Testis (tissue), 2 donors: Measurements from ENCODE around the gene KIF16B.

Experiments
- CTCF ChIP-seq, 3 experiments: fragments of 450-650 bp in 2 of 3; fragments of 200-600 bp in 1 of 3; sonication (generic) in 1 of 3; IDR thresholded peaks; one replicate each; pipeline ENCODE4 v1.5.1; 2016 to 2019; ENCODE audit warnings: antibody characterized with exemption in 3 of 3, mild to moderate bottlenecking in 2 of 3, moderate library complexity in 1 of 3
- POLR2A ChIP-seq: fragments of 450-650 bp; IDR thresholded peaks from one replicate; pipeline ENCODE4 v1.6.1; 2017; ENCODE audit warnings: antibody characterized with exemption, mild to moderate bottlenecking, moderate library complexity

- TF ChIP-seq CTCF (IDR thresholded peaks at IDR 0.05) (no peak), POLR2A (no peak)
Measured at GRCh38 chr20:16444057-16444777, 129.0 kb downstream of the KIF16B start.
